Placental epithelial cell (primary cell): ENCODE data around the gene ZP3. TPM values are rescaled to one million over a fixed set of nuclear protein-coding genes. Genes with fewer than 3 reads are reported as not detected.

Source experiments
- total RNA-seq: library from RNA; depleted of rRNA; stranded (reverse); fragments of >200 nt; gene quantifications from 2 replicates; pipeline ENCODE4 v1.2.3, GENCODE V29; 2012

The ZP3 gene
- total RNA-seq: 0.98 and 4.7 TPM in 2 replicates

GRCh38 chr7:76424413-76425111 lies at the start of gene ZP3:
TSS of gene ZP3 (plus strand) at chr7:76424950. CDS start at chr7:76424965, 15 bp downstream.

GRCh38 chr7:76409537-76409936 lies 15.2 kb upstream of the ZP3 start, which contains the start of gene SSC4D:
TSS of gene SSC4D (minus strand) at chr7:76409697. CDS start at chr7:76404439, 5,258 bp downstream.

GRCh38 chr7:76461464-76462101 lies 36.8 kb downstream of the ZP3 start, which contains the start of gene DTX2:
TSS of gene DTX2 (plus strand) at chr7:76461709. CDS start at chr7:76480510, 18,801 bp downstream.

Other genes with a start within 250 kb of the ZP3 start
- gene SRRM3, start 223.1 kb upstream of the ZP3 start, total RNA-seq: 0.87 and 2.7 TPM in 2 replicates
- 217 and 235 TPM in 2 replicates for gene HSPB1, start 122.3 kb upstream of the ZP3 start, total RNA-seq
- 70.7 and 82.5 TPM in 2 replicates for gene YWHAG, start 66.0 kb upstream of the ZP3 start, total RNA-seq
- gene SSC4D, start 15.3 kb upstream of the ZP3 start, total RNA-seq: 1.6 and 6.3 TPM in 2 replicates
- gene DTX2, start 36.8 kb downstream of the ZP3 start, total RNA-seq: 10.2 and 11.8 TPM in 2 replicates
- 23.4 and 47.5 TPM in 2 replicates for gene UPK3B, start 85.6 kb downstream of the ZP3 start, total RNA-seq
- gene SPDYE16, start 118.3 kb downstream of the ZP3 start, total RNA-seq: under 0.01 and 0.39 TPM in 2 replicates
- gene POMZP3, start 202.3 kb downstream of the ZP3 start, total RNA-seq: 4.7 and 7.1 TPM in 2 replicates